Endothelial cell of umbilical vein (primary cell): Measurements from ENCODE around the gene BSND. TPM values are rescaled to one million over a fixed set of nuclear protein-coding genes. Genes with fewer than 3 reads are reported as not detected.

Experiments
- BruUV-seq: library from RNA; stranded (reverse); fragments of 400-500 nt; replicated peaks from 2 replicates; lab custom pipeline; 2021; lab: Mats Ljungman, UMichigan
- CTCF ChIA-PET: fragments of 300-600, 350-600 bp; sonication (Branson Sonifier 250); formaldehyde crosslinking; loops from one replicate; lab custom pipeline; 2021; ENCODE audit warnings: antibody characterized with exemption, inconsistent platforms; lab: Charles Lee
- POLR2A ChIA-PET: fragments of 300-600, 350-600 bp; sonication (Branson Sonifier 250); formaldehyde crosslinking; loops from one replicate; lab custom pipeline; 2021; ENCODE audit warnings: antibody characterized with exemption, inconsistent platforms; lab: Charles Lee
- DNase-seq: peaks from one replicate; pipeline ENCODE4 v3.0.0-alpha.2; 2011; ENCODE audit warnings: low read depth, low spot score
- FAIRE-seq: peaks from 2 replicates; lab custom pipeline; 2011; peaks lifted over from hg19 to GRCh38; lab: Jason Lieb, UNC
- H2AFZ ChIP-seq: 2 replicates; pipeline ENCODE4 v1.6.0; 2012; ENCODE audit warnings: low read depth, low read length, control low read depth, inconsistent platforms
- H3K27ac ChIP-seq: 2 replicates; pipeline ENCODE4 v1.5.1; 2011; ENCODE audit warnings: low read depth, mild to moderate bottlenecking, control low read depth, low read length, moderate library complexity; ENCODE audit not compliant: insufficient read depth
- H3K27me3 ChIP-seq, 2 experiments: 2 replicates each; pipeline versions ENCODE4 v1.6.0 to v1.6.1; 2011; ENCODE audit warnings: low read length in 2 of 2, mixed read lengths in 1 of 2; ENCODE audit not compliant: control insufficient read depth in 2 of 2, insufficient read depth in 2 of 2
- H3K36me3 ChIP-seq, 2 experiments: 2 replicates in 1 of 2; 3 replicates in 1 of 2; pipeline ENCODE4 v1.5.1; 2011; ENCODE audit warnings: low read length in 2 of 2, mild to moderate bottlenecking in 1 of 2, moderate library complexity in 1 of 2; ENCODE audit not compliant: control insufficient read depth in 2 of 2, insufficient read depth in 2 of 2; ENCODE audit errors: extremely low read depth in 1 of 2
- H3K4me1 ChIP-seq: 3 replicates; pipeline ENCODE4 v1.5.1; 2011; ENCODE audit warnings: mild to moderate bottlenecking, low read length; ENCODE audit not compliant: control insufficient read depth, insufficient read depth; ENCODE audit errors: extremely low read depth
- H3K4me2 ChIP-seq: 2 replicates; pipeline ENCODE4 v1.6.1; 2011; ENCODE audit warnings: low read length, control low read depth, mixed read lengths; ENCODE audit not compliant: insufficient read depth
- H3K4me3 ChIP-seq, 3 experiments: fragments of 200-600 bp in 1 of 3; sonication (generic), shearing (Covaris generic) in 1 of 3; replicated peaks in 1 of 3; 2 replicates each; pipeline ENCODE4 v1.5.1; 2011 to 2016; ENCODE audit warnings: control low read depth in 3 of 3, low read length in 3 of 3, mild to moderate bottlenecking in 2 of 3, inconsistent platforms in 1 of 3, low read depth in 1 of 3, moderate library complexity in 1 of 3; ENCODE audit not compliant: insufficient read depth in 1 of 3
- H3K79me2 ChIP-seq: 2 replicates; pipeline ENCODE4 v1.6.0; 2012; ENCODE audit warnings: low read length, inconsistent platforms; ENCODE audit not compliant: control insufficient read depth, insufficient read depth
- H3K9ac ChIP-seq: replicated peaks from 2 replicates; pipeline ENCODE3; 2011; ENCODE audit warnings: low read length, control low read depth; ENCODE audit not compliant: insufficient read depth; ENCODE audit errors: extremely low read depth
- H3K9me1 ChIP-seq: replicated peaks from 3 replicates; pipeline ENCODE4 v1.6.0; 2011; ENCODE audit warnings: mild to moderate bottlenecking, low read length; ENCODE audit not compliant: control insufficient read depth, insufficient read depth; ENCODE audit errors: extremely low read depth
- H3K9me3 ChIP-seq: replicated peaks from 2 replicates; pipeline ENCODE4 v1.5.1; 2012; ENCODE audit warnings: low read length, inconsistent platforms; ENCODE audit not compliant: control insufficient read depth, insufficient read depth
- H4K20me1 ChIP-seq: replicated peaks from 2 replicates; pipeline ENCODE3; 2011; ENCODE audit warnings: mild to moderate bottlenecking, low read length; ENCODE audit not compliant: control insufficient read depth, insufficient read depth; ENCODE audit errors: extremely low read depth
- EZH2 ChIP-seq: IDR thresholded peaks from 2 replicates; pipeline ENCODE4 v1.6.1; 2012; ENCODE audit warnings: borderline replicate concordance, low read depth, mild to moderate bottlenecking, moderate library complexity, low read length, inconsistent platforms; ENCODE audit not compliant: severe bottlenecking
- FOS ChIP-seq: IDR thresholded peaks from 2 replicates; pipeline ENCODE4 v1.6.1; 2011; ENCODE audit warnings: mild to moderate bottlenecking, low read length, moderate library complexity, borderline replicate concordance; ENCODE audit not compliant: insufficient read depth
- POLR2AphosphoS5 ChIP-seq: IDR thresholded peaks from 2 replicates; pipeline ENCODE4 v1.6.1; 2012; ENCODE audit warnings: low read depth, mild to moderate bottlenecking, control low read depth, low read length, moderate library complexity; ENCODE audit not compliant: insufficient read depth
- dilution Hi-C: fragments of 300-500 bp; cut with MboI; formaldehyde crosslinking; loops from one replicate; pipeline ENCODE4 v1.15.0; 2019; ENCODE audit warnings: low sequenced_read_pairs; ENCODE audit not compliant: extremely low pct_ligation_motif_present
- intact Hi-C: fragments of 100-400 bp; cut with micrococcal nuclease; formaldehyde crosslinking; loops from one replicate; pipeline ENCODE4 v1.10.0; 2022
- polyA plus RNA-seq, 4 experiments: library from polyadenylated mRNA; depleted of rRNA in 3 of 4; stranded (reverse) in 3 of 4; unstranded in 1 of 4; fragments of >200 nt; gene quantifications; 2 replicates each; pipeline versions ENCODE4 v1.2.1 to v1.2.3, GENCODE V29; 2011 to 2012; ENCODE audit warnings: missing spikeins in 1 of 4
- total RNA-seq: library from RNA; stranded (reverse); gene quantifications from 2 replicates; pipeline ENCODE4 v1.2.3, GENCODE V29; 2021
- TF ChIP-seq, protein P1 (sequence below): IDR thresholded peaks from 2 replicates; pipeline ENCODE4 v1.6.1; 2011; ENCODE audit not compliant: insufficient read depth, insufficient read length

BSND gene
- total and polyA plus RNA-seq, 2 donors (not counting 3 experiments of a cell fraction or from before 2014, with no cell fraction given) = not detected

DNA sequence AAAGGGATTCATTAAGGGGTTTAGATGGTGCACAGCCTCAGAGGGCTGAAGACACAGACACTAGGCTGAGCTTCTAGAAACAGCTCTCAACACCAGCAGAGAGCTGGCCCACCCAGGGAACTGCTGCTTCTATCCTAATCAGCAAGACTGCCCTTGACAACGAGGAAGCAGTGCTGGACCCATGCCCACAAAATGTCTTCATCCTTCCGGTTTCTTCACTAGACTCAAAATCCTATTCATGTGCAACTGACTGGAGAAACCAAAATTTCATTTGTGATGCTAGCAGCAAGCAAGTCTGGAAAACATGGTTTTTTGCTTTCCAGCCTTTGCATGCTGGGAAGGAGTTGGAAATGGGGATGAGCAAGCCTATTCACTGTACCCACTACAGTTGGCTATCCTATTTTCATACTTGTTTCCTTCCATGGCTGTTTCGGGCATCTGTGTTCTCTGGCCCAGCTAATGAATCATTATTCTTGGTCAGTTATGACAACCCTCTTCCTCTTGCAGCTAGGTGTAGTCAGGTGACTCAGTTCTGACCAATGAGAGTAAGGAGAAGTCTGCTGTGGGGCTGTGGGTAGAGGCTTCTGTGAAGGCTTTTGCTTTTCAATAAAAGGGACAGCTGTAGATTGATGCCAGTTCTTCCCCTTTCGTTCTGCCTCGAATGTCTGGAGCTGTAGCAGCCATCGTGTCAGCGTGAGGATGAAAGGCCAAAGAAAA, 33.0 kb upstream of the BSND start:
- Histone ChIP-seq H3K9me3 (no peaks in the 10 kb centered on the region), H3K9ac (no peak overlapping the region), H3K27me3 (no peaks in the 10 kb centered on the region), H3K9me1 (no peaks in the 10 kb centered on the region), H3K36me3 (no peaks in the 10 kb centered on the region), H2AFZ (peak overlapping the region; percentile 9), H4K20me1 (no peaks in the 10 kb centered on the region), H3K4me3 (no peak overlapping the region), H3K4me1 (peaks cover 8% of the 10 kb centered on the region), H3K4me2 (no peak overlapping the region), H3K27ac (no peak overlapping the region), H3K79me2 (no peaks in the 10 kb centered on the region)
- dilution Hi-C loops (no loop called here), intact Hi-C loops (no loop called here)
- DNase-seq (peak; percentile 18), FAIRE-seq (no peak)
- ChIA-PET POLR2A (no interaction called here), CTCF (interaction anchor here (1.9 to 4.1 kb wide), 3 partner anchors 16 to 31 kb away, joined by 6 to 31 read pairs (median 10); no protein-coding TSS in a partner anchor)
- TF ChIP-seq POLR2AphosphoS5 (no peak), FOS (peak; percentile 14), EZH2 (no peak)
- no TSS peak for BruUV-seq

DNA sequence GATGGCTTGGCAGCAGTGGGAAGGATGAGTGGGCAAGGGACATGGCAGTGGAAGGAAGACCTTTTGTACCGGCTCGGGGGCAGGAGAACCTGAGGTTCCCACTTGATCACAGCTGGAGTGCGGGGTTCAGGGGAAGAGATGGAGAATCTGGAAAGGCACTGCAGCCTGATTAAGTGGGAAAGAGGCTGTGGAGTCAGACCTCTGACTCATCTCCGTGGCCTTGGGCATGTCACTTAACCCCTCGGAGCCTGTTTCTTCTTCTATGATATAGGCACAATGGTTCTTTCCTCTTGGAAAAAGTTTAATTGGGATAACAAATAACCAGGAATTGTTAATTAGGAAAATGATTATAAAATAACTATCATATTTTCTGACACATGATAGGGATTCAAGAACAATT, 31.4 kb upstream of the BSND start:
- Histone ChIP-seq H3K27ac (no peak overlapping the region), H3K4me2 (no peak overlapping the region), H4K20me1 (no peaks in the 10 kb centered on the region), H3K4me1 (peaks cover 17% of the 10 kb centered on the region), H3K9me1 (no peaks in the 10 kb centered on the region), H3K9ac (no peak overlapping the region), H2AFZ (no peak overlapping the region), H3K36me3 (no peaks in the 10 kb centered on the region), H3K79me2 (no peaks in the 10 kb centered on the region), H3K4me3 (no peak overlapping the region), H3K9me3 (no peaks in the 10 kb centered on the region), H3K27me3 (no peaks in the 10 kb centered on the region)
- DNase-seq = no peak
- intact Hi-C loops = no loop called here
- TF ChIP-seq EZH2 (no peak), FOS (peak; percentile 36)
- TF ChIP-seq, protein P1, sequence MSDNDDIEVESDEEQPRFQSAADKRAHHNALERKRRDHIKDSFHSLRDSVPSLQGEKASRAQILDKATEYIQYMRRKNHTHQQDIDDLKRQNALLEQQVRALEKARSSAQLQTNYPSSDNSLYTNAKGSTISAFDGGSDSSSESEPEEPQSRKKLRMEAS = no peak
- CTCF ChIA-PET = no interaction called here
- no TSS peak for BruUV-seq
- dilution Hi-C loops = no loop called here
- POLR2A ChIA-PET = no interaction called here
- no peak for FAIRE-seq
